GM18870 (cell line): ENCODE measurements around the gene HSDL2.
"Not testable (repeated sequence)": the region's sequence is repeated elsewhere in the genome, so short reads cannot be mapped to it uniquely, and the experiment has no call there.

ENCODE experiments used
- ATAC-seq: cut with Tn5 transposase; IDR thresholded peaks from one replicate; pipeline ENCODE4 v1.9.1; 2021; ENCODE audit warnings: moderate library complexity; ENCODE audit not compliant: unreplicated experiment

Gene HSDL2

DNA sequence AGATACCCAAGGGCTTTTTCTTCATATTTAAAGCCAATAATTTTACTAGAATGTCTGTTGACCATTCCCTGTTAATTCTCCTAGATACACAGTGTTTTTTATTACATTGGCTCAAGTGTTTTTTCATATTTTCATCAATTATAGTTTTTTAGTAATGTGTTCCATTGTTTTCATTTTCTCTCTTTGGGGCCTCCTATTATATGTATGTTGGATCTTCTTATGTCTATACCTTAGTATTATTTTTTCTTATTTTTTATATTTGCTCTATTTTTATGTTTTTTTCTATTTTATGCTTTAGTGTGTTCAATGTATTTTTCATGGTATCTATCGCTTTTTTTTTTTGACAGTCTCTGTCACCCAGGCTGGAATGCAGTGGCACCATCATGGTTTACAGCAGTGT lies 114.2 kb downstream of the HSDL2 start:
- ATAC-seq, result no peak

DNA sequence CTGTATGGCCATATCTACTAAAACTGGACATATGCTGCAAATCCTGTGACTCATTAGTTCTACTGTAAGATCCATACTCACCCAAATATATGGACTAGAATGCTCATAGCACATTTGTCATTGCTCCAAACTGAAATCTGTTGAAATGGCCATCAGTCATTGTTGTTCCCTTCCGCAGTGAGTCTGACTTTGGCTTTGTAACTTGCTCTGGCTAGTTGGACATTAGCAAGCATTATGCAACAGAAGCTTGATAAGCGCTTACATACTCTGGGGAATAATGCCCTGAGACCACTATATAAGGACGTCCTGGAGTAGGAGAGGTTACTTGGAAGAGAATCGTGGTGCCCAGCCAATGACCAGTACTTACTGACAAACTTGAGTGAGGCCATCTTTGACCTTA lies 115.7 kb downstream of the HSDL2 start:
- ATAC-seq, result no peak

DNA sequence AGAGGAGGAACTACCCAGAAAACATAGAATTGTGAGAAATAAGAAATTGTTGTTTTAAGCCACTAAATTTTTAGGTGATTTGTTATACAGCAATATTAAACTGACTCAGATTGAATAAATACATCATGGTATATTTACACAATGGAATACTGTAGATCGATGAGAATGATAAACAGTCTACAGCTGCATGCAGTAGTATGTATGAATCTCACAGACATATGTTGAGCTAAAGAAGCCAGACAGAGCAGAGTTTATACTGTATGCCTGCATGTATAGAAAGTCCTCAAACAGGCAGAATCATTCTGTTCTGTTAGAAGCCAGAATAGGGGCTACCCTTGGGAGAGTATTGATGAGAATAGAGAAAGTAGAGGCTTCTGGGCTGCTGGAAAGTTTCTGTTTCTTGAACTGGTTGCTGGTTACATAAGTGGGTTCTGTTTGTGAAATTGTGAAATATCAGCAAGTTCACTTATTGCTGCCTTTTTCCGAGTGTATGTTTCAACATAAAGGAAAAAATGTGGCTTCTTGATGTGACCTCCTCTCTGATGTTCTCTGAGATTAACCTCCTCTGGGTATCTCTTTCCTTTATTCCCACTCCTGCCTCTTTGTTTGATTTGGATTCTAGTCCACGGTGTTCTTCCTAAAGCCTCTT lies 116.3 kb downstream of the HSDL2 start:
- ATAC-seq, result no peak

DNA sequence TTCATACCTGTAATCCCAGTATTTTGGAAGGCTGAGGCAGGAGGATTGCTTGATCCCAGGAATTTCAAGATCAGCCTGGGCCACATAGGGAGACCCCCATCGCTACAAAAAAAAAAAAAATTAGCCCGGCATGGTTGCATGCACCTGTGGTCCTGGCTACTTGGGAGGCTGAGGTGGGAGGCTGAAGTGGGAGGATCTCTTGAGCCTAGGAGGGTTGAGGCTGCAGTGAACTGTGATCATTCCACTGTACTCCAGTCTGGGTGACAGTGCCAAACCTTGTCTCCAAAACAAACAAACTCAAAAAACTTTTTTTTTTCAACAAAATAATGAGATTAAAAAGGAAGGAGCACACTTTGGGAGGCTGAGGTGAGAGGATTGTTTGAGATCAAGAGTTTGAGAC lies 120.9 kb downstream of the HSDL2 start:
- ATAC-seq, result no peak

DNA sequence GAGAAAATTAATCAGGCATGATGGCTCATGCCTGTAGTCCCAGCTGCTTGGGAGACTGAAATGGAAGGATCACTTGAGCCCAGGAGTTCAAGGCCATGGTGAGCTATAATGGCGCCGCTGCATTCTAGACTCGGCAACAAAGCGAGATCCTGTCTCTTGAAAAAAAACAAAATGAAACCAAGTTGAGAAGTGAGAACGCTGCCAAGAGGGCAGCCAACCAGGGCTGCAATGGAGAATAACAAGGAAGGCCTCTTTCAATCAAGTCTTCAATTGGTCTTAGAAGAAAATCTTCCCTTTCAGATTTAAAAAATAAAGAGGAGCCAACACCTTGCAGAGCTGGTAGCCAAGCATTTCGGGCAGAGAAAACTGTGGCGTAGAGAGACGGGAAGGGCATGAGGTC lies 121.4 kb downstream of the HSDL2 start:
- no peak for ATAC-seq

DNA sequence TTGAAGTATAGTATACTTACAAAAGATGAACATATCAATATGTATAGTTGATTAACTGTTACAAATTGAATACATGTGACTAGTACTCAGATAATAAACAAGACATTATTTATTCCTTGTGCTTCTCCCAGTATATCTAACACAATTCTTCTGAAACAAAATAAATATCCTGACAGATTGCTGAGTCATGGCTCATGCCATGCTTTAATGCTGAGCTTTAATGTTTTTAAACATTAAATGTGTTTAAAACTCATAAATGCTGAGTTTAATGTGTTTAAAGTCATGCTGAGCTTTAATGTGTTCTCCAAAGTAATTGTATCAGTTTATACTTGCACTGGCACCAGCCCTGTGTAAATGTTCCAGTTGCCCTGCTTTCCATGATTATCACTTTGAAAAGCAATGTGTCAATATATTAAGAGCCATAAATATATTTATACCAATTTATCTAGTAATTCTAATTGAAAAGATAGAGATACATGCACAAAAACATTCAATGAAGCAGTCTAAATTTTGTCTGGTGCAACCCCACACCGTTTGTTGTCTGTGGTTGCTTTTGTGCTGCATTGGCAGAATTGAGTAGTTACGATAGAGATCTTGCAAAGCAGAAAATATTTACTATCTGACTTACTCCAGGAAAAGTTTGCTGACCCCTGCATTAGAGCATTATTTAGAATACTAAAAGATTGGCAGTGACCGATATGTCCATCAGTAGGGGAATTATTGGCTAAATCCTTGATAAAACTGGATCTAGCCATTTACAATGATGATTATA lies 122.5 kb downstream of the HSDL2 start:
- no peak for ATAC-seq

DNA sequence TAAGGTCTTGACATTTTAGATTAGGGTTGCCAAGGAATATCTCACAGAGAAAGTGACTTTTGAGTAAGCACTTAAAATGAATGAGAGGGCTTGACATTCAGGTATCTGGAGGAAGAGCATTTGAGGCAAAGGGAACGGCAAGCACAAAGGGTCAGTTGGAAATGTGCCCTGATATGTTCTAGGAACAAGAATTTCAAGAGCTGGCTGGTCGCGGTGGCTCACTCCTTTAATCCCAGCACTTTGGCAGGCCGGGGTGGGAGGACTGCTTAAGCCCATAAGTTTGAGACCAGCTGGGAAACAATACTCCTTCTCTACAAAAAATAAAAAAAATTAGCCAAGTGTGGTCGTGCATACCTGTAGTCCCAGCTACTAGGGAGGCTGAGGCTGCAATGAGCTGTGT lies 123.3 kb downstream of the HSDL2 start:
- no peak for ATAC-seq

DNA sequence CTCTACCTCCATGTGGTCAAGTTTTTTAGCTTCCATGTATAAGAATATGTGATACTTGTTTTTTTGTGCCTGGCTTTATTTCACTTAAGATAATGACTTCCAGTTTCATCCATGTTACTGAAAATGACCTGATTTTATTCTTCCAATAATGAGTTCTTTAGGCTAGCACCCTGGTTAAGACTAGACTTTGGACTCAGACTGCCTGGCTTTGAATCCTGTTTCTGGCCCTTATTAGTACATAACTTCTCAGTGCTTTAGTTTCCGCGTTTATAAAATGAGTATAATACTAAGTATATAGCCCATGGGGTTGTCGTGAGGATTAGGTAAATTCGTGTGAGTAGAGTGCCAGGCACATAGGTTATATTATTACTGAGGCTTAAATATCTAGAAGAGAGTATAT lies 125.2 kb downstream of the HSDL2 start:
- no peak for ATAC-seq

DNA sequence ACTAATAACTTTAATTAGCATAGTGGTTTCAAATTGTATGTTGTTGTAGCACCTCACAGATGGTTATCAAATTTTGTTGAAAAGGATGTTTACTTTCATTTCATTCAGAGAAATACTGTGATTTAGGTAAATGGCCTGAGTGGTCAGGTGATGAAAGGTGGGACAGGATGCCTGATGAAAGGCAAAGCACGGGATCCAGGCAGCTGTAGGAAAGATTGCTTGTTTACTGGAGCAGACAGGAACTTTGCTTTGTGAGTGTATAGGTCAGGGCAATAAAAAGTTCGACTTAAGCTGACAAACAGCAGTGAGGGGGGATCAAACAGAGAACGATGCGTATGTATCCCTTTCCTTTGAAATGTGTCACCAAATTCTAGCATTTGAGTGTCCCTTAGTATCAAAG lies 125.7 kb downstream of the HSDL2 start:
- no peak for ATAC-seq

DNA sequence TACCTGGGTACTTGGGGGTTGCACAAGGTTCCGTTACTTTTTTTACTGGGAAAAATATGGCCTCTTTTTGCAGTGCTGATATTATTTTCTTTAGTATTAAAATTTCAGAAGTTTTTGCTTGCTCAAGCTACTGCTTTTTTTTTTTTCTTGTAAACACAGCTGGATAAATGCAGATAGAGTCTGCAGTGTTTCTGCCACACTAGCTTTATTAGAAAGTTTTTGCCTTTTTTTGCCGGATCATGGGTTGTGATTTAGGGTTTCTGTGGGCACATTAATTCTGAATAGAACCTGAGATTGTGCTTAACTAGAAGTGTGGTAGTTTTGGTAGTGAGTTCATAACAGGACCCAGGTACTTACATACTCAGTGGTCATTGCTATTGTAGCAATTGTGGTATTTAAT lies 126.7 kb downstream of the HSDL2 start:
- no peak for ATAC-seq

DNA sequence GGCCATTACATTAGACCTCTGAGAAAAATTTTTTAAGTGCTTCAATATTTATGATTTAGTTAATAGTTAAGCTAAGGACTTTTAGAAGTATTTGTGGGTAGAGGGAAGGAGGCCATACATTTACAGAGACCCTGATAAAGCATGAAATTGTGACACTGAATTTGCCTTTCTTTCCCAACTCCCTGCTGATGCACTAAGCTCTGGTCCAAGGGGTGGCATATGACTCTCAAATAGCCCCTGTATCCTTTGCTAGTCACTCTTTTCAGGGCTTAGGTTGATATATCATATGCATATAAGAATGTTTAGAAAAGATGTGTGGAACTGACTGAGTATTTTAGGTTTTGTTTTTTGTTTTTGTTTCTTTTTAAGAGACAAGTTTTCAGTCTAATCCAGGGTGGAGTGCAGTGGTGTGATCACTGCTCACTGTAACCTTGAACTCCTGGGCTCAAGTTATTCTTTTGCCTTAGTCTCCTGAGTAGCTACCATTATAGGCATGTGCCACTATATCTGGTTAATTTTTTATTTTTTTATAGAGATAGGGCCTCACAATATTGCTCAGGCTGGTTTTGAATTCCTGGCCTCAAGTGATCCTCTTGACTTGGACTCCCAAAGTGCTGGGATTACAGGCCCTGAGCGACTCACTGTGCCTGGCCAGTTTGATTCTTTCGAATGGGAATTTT lies 127.2 kb downstream of the HSDL2 start:
- no peak for ATAC-seq

DNA sequence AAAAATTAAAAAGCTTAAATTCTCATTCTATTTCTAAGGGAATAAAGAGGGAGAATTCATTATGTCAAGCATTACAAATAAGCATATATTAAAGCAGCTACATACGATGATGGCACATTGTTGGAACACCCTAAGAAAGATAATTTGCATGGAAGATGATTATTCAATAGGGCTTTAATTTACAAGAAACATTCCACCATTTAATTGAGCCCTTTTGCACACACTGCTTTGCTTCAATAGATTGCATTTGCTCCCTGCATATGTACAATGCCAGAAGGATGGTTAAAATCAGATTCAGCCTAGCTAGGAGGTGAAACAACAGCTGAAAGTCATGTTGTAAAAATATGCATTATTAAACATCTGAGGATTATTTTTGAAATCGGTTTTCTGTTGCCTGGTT lies 128.5 kb downstream of the HSDL2 start:
- ATAC-seq, result no peak

DNA sequence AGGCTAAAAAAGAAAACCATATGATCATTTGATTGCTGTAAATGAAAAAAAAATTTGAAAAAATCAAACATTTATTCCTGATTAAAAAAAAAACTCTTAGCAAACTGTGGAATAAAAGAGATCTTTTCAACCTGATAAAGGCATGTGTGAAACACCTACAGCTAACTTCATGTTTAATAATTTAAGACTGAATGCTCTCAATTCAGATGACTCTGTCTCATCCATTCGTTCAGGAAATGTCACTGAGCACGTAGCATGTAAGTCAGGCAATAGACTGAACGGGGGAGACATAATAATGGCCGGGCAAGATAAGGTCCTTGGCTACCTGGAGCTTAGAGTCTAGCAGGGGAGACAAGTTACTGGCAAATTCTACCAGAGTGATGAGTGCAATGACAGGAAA lies 132.5 kb downstream of the HSDL2 start:
- not testable (repeated sequence) for ATAC-seq

DNA sequence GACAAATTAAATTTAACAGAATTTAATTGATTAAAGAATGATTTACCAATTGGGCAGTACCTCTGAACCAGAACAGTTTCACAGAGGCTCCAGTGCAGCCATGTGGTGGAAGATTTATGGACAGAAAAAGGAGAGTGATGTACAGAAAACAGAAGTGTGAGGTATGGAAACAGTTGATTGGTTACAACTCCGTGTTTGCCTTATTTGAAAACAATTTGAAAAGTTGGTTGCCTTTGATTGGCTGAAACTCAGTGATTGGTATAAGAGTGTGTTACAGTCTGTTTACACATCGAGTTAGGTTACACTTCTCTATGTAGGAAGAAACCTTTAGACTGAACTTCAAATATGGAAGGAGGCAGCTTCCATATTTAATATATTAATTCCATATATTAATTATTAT lies 136.9 kb downstream of the HSDL2 start:
- ATAC-seq, result no peak

DNA sequence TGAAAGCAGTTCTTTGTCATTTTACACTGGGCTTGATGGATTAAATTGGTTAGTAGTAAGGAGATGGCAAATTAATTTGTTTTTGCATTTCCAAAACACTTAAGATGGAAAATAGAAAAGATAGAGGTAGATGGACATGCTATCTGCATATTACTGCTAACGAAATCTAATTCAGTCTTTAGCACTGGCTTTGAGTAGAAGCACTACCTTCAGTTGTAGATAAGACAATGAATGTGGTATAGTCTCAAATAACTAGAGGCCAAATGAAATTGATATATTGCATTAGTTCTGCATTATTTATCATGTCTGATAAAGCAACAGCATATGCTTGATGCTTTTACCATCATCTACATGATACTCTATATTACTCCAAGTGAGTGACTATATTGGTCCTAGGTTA lies 140.2 kb downstream of the HSDL2 start:
- ATAC-seq, result no peak

DNA sequence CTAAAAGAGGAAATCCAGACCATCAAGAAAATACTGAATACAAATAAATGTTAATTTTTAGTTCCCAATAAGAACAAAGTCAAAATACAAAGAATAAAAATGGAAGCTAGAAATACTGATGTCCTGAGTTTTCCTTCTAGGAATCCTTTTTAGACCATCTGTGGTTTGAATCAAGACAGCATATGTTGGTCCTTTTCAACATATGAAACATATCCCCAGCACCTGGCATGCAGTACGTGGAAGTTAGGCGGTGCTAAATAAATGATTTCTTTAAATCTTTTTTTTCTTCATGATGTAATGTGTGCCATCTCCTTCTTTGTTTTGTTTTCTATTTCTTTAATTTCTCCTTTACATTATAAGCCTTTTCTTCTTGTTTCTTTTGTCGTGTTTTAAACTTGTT lies 140.7 kb downstream of the HSDL2 start:
- ATAC-seq, result no peak
